GM18502 (cell line): Measurements from ENCODE around the gene MACC1.

Source experiments
- ATAC-seq: cut with Tn5 transposase; IDR thresholded peaks from one replicate; pipeline ENCODE4 v1.9.1; 2021; ENCODE audit warnings: mild to moderate bottlenecking; ENCODE audit not compliant: unreplicated experiment, poor library complexity

MACC1 gene

GRCh38 chr7:20229646-20230500 is 12.7 kb upstream of the MACC1 start:
- no peak for ATAC-seq

- no peak for ATAC-seq
These were observed 11.9 kb upstream of the MACC1 start for GRCh38 chr7:20229081-20229480.

GRCh38 chr7:20228654-20229053 is 11.5 kb upstream of the MACC1 start:
- ATAC-seq, result no peak

DNA sequence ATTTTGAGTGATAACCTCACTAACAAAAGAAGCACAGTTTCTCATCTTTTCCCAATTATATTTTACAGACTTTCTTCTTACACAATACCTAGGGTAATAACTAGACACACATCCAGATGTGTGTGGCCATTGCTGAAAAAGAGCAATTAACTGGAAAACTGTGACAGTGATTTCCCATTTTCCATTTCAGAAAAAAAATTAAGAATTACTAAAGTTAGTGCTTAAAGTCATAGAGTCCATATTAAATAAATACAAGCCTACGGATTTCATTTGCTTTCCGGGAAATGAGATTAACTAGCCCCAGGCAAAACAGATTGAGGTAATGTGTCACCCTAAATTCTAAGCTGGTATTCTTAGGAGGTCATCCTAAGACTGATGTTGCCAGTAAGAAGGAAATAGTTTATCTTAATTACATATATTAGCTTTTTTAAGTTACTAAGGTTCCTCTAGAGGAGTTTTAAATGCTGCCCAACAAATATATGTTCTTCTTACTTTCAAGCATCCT is 10.2 kb upstream of the MACC1 start:
- ATAC-seq, result no peak

- no peak for ATAC-seq
These were observed 9.7 kb upstream of the MACC1 start for GRCh38 chr7:20226860-20227259.

DNA sequence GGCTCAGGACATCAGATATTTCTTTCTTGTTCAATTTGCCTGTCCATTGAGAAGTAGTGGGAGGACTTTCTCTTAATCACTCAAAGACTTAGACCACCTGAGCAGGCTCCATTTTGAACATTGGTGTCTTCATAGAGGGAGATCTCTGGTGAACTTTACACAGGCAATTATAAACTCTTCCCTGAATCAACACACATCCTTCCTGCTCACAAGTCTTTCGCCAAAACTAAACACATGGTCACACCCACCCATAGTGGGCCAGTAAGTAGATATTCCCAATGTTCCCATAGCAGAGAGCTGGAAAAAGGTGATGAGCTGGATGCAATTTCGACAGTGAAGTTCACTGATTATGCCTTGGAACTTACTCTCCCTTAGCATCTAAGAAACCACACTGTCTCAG is 8.2 kb upstream of the MACC1 start:
- ATAC-seq, result no peak

DNA sequence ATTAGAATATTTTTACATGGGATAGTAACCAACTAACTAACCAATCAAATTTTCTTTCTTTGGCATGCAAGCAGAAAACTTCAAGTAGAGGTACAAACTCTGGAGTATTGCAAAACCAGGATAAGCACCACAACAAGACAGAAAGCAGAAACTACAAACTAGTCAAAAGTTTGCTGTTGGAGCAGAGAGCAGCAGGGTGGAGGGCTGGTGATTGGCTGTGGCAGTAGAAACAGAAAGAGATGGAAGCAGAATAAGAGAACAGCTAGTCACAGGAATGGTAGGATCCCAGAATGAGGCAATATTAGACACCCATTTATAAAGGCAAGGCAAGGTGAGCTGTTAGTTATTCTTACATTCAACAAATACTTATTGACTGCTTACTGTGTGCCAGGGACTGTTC is 6.8 kb upstream of the MACC1 start:
- ATAC-seq, result no peak

DNA sequence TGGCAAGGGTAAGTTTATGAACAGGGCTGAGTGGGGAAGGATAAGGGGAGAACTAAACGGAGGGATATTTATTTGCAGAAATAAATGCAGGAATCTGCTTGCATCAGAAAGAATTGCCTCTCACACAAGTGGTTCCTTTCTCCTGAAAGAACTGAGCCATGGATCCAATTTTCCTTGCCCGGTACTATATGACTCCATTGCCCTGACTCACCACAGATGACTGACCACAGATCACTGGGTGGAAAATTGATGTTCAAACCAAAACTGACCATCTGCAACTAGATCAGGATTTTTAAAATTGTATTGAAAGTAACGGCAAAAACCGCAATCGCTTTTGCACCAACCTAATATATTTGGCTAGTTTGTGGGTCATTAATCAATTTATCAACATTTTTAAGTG is 6.2 kb upstream of the MACC1 start:
- ATAC-seq, result no peak

DNA sequence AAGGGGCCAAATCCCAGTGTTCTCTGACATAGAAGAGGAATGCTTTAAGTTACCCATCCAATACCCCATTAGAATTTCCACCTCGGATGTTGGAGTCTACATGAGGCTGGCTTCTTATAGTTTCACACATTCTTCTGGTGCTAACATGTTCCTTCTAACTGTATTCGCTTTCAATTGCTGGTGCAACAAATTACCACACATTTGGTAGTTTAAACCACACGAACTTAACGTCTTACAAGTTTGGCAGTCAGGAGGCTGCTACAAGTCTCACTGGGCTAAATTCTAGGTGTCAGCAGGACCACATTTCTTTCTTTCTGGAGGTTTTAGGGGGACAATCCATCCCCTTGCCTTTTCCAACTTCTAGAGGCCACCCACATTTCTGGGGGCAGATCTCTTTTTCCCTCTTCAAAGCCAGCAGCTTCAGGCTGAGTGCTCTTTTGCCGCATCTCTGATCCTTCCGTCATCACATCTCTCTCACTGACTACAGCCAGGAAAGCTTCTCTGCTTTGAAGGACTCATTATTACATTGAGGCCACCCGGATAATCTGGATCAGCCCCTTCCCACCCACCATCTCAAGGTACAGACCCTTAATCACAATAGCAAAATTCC is 5.1 kb upstream of the MACC1 start:
- no peak for ATAC-seq

- peak; percentile 24 for ATAC-seq
These were observed 3.9 kb upstream of the MACC1 start for GRCh38 chr7:20220921-20221547.

GRCh38 chr7:20220293-20220761 is 3.1 kb upstream of the MACC1 start:
- ATAC-seq, result peak; percentile 13

DNA sequence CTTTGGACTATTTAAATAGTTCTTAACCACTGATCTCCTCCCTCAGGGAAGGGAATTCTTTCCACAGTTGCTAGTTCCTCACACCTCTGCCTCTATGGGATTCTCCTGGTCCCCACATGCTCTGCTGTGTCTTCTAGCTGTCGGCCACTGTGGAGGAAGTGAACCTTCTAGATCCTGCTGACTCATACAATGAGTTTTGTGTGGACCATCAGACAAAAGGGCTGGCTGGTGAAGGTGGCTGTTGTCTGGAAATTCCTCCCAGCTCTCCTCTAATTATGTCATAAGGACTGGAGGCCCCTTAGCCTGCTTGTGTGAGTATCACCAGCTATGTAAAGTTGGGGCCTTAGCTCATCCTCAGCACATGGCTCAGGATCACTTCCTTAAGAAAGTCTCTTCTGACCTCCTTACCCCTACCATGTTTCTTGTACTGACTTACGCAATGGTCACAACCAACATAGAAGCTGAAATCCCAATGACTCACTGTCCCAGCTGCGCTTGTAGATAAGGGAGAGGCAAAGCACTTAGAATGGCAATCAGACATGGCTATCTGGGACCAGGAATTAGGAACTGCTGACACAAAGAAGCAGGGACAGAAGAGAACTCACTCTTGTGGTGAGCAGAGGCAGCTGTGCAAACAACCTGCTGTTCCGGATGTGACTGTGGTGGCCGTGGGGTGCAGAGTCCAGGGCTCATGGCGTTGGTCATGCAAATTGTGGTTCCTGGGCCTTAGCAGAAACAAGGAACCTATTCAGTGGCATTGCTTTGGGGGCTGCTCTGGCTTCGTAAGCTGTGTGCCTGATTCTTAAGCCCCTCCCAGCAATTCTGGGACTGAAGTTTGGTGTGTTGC is 2.5 kb upstream of the MACC1 start:
- peak; percentile 84 for ATAC-seq

DNA sequence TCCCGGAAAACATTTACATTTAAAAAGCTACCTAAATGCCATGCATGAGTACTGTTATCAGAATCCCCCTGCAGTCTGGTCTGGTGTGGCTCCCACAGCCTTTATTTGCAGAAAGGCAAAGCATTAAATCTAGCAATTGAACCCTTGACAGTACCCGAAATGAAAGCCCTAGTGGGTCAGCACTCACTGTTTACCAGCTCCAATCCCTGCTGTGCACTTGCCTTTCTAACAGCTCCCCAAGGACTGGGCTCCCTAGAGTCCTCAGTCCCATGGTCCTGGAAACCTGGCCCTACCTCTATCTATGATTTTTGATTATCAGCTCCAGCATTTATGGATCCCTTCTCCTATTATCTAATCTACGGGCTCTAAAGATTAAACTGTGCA is 1.9 kb upstream of the MACC1 start:
- ATAC-seq, result no peak

DNA sequence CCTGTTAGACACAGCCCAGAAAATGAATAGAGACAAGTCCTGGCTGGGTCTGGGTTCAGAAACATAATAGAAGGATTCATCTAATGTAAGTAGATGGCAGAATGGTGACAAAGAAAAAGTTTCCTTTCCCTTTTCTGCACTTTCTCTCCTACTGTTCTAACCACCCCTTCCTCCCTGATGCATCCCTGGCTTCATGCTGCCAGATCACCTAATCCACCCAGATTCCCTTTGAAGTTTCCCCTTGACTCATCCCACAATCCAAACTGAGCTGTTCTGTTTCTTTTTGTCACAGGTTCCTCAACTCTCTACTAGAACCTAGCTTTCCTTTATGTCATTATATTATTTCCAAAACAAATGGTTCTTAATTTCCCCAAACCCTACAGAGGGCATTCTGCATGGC is 1.1 kb upstream of the MACC1 start:
- no peak for ATAC-seq

GRCh38 chr7:20216406-20217036 is 663 bp downstream of the MACC1 start:
- ATAC-seq, result no peak

DNA sequence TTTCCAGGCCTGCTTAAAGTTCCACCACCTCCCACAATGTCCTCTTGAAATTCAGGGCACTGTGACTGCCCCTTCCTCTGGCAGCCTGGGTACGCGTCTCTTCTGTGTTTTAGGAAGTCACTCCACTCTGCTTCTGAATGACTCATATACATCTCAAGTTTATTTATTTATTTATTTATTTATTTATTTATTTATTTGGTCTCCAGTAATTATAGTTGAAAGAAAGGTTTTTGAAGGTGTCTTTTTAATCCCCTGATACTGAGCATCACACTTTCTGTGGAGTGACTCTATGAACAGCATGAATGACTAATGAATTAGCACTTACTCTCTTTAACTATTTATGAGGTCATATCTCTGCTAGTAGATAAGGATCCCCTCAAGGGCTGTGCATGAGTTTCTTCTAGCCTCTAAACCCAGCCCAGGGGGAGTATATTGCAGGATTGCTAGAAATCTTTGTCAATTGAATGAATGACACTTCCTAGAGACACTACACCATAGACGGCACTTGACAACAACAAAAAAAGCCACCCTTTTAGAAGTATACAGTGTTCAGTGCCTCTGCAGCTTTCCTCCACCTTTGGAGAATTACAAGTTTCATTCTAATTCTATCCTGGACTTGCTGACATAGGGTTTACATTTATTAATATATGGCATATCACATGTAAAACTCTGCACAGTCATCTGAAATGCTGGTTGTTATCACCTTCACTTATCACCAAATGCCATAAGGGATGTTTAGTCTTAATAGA is 2.1 kb downstream of the MACC1 start:
- no peak for ATAC-seq

- no peak for ATAC-seq
These were observed 3.1 kb downstream of the MACC1 start for GRCh38 chr7:20214132-20214531.

DNA sequence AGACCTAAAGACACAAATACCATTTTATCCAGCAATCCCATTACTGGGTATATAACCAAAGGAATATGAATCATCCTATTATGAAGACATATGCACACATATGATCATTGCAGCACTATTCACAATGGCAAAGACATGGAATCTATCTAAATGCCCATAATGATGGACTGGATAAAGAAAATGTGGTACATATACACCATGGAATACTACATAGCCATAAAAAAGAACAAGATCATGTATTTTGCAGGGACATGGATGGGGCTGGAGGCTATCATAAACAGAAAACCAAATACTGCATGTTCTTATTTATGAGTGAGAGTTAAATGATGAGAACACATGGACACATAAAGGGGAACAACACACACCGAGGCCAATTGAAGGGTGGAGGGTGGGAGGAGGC is 3.8 kb downstream of the MACC1 start:
- ATAC-seq, result no peak

- ATAC-seq, result no peak
These were observed 5.8 kb downstream of the MACC1 start for GRCh38 chr7:20211376-20211775.
